GM23338 (cell line): ENCODE measurements around the gene PIRT. TPM values are rescaled to one million over a fixed set of nuclear protein-coding genes. Genes with fewer than 3 reads are reported as not detected.

ENCODE experiments used
- ATAC-seq: fragments of 200-7000 bp; cut with Tn5 transposase; 3 replicates; pipeline ENCODE4 v1.9.1; 2020
- DNase-seq: peaks from one replicate; pipeline ENCODE4 v3.0.0-alpha.2; 2015; ENCODE audit warnings: low spot score
- H2AFZ ChIP-seq: fragments of 200-600 bp; sonication (generic); 2 replicates; pipeline ENCODE4 v1.8.0; 2016; ENCODE audit warnings: antibody characterized with exemption, mild to moderate bottlenecking, moderate library complexity
- H3F3A ChIP-seq: fragments of 200-600 bp; sonication (generic); replicated peaks from 2 replicates; pipeline ENCODE4 v1.8.0; 2017; ENCODE audit warnings: antibody characterized with exemption, mixed run types, low read depth
- H3K27ac ChIP-seq: fragments of 200-600 bp; sonication (generic); 2 replicates; pipeline ENCODE4 v1.6.1; 2016; ENCODE audit warnings: low read depth
- H3K27me3 ChIP-seq: fragments of 200-600 bp; sonication (generic); 2 replicates; pipeline ENCODE4 v1.8.0; 2016; ENCODE audit warnings: mild to moderate bottlenecking, mixed run types, moderate library complexity; ENCODE audit not compliant: insufficient read depth
- H3K36me3 ChIP-seq: fragments of 200-600 bp; sonication (generic); 2 replicates; pipeline ENCODE4 v1.8.0; 2016; ENCODE audit warnings: mild to moderate bottlenecking; ENCODE audit not compliant: insufficient read depth
- H3K4me1 ChIP-seq: fragments of 200-600 bp; sonication (generic); 2 replicates; pipeline ENCODE4 v1.8.0; 2016; ENCODE audit warnings: mild to moderate bottlenecking, moderate library complexity; ENCODE audit not compliant: insufficient read depth
- H3K4me2 ChIP-seq: fragments of 200-600 bp; sonication (generic); 2 replicates; pipeline ENCODE4 v1.7.1; 2017; ENCODE audit warnings: mixed run types
- H3K4me3 ChIP-seq: fragments of 200-600 bp; sonication (generic); 2 replicates; pipeline ENCODE4 v1.6.1; 2016; ENCODE audit warnings: mixed run types
- H3K79me2 ChIP-seq: fragments of 200-600 bp; sonication (generic); replicated peaks from 2 replicates; pipeline ENCODE4 v1.8.0; 2017; ENCODE audit warnings: mild to moderate bottlenecking; ENCODE audit not compliant: insufficient read depth
- H3K9me2 ChIP-seq: fragments of 200-600 bp; sonication (generic); 2 replicates; pipeline ENCODE4 v1.8.0; 2017; ENCODE audit not compliant: insufficient read depth
- H4K20me1 ChIP-seq: fragments of 200-600 bp; sonication (generic); replicated peaks from 2 replicates; pipeline ENCODE4 v1.8.0; 2017; ENCODE audit warnings: mild to moderate bottlenecking; ENCODE audit not compliant: insufficient read depth
- H3K27ac Mint-ChIP-seq: 2 replicates; pipeline ENCODE4 v1.8.0; 2020; ENCODE audit warnings: inconsistent platforms, mild to moderate bottlenecking, moderate library complexity, mixed read lengths
- H3K27me3 Mint-ChIP-seq: 3 replicates; pipeline ENCODE4 v1.8.0; 2022; ENCODE audit warnings: low read depth, mild to moderate bottlenecking, moderate library complexity, mixed read lengths, inconsistent platforms; ENCODE audit not compliant: insufficient read depth, poor library complexity
- H3K36me3 Mint-ChIP-seq: 3 replicates; pipeline ENCODE4 v1.8.0; 2021; ENCODE audit warnings: low read depth, mild to moderate bottlenecking, inconsistent platforms, moderate library complexity, mixed read lengths
- H3K4me1 Mint-ChIP-seq: 3 replicates; pipeline ENCODE4 v1.8.0; 2020; ENCODE audit warnings: mild to moderate bottlenecking, inconsistent platforms, mixed read lengths
- H3K4me3 Mint-ChIP-seq: 3 replicates; pipeline ENCODE4 v1.8.0; 2021; ENCODE audit warnings: moderate library complexity, mild to moderate bottlenecking, inconsistent platforms, mixed read lengths
- H3K9me3 Mint-ChIP-seq: 3 replicates; pipeline ENCODE4 v1.8.0; 2020; ENCODE audit warnings: moderate library complexity, mild to moderate bottlenecking, inconsistent platforms, mixed read lengths
- CTCF ChIP-seq, 2 experiments: fragments of 200-600 bp in 1 of 2; sonication (generic) in 1 of 2; conservative IDR thresholded peaks; 2 replicates each; pipeline versions ENCODE4 v1.5.1 to v1.6.1; 2016 to 2017; ENCODE audit warnings: antibody characterized with exemption in 2 of 2, low read depth in 2 of 2, mild to moderate bottlenecking in 2 of 2, moderate library complexity in 1 of 2
- NANOG ChIP-seq: IDR thresholded peaks from 2 replicates; pipeline ENCODE4 v1.6.1; 2016; ENCODE audit warnings: antibody characterized with exemption, borderline replicate concordance
- REST ChIP-seq: IDR thresholded peaks from one replicate; pipeline ENCODE4 v1.6.1; 2018; ENCODE audit warnings: antibody characterized with exemption; ENCODE audit not compliant: unreplicated experiment
- ZNF462 ChIP-seq: fragments of 250-450 bp; sonication (Bioruptor Pico); IDR thresholded peaks from 2 replicates; pipeline ENCODE4 v1.5.0; 2020; ENCODE audit warnings: mild to moderate bottlenecking, moderate library complexity
- polyA plus RNA-seq: library from polyadenylated mRNA; unstranded; fragments of >200 nt; fragmentation: Nextera tagmentation; extraction: Ambion mirVana; gene quantifications from 2 replicates; pipeline ENCODE4 v1.2.1, GENCODE V29; 2016
- total RNA-seq: library from RNA; depleted of rRNA; stranded (reverse); fragments of >200 nt; shearing (Covaris generic); gene quantifications from 2 replicates; pipeline ENCODE4 v1.2.3, GENCODE V29; 2014

The PIRT gene
- total and polyA plus RNA-seq, 2 experiments from 2014 or later = not detected

GRCh38 chr17:10879190-10879836, 41.4 kb upstream of the PIRT start:
- Histone ChIP-seq H3K27ac (no peak overlapping the region), H3K9me2 (no peaks in the 10 kb centered on the region), H3K36me3 (no peaks in the 10 kb centered on the region), H2AFZ (no peak overlapping the region), H3K4me3 (no peak overlapping the region), H3K4me2 (no peak overlapping the region), H3K4me1 (no peaks in the 10 kb centered on the region), H3F3A (no peaks in the 10 kb centered on the region), H3K79me2 (no peaks in the 10 kb centered on the region), H4K20me1 (no peaks in the 10 kb centered on the region), H3K27me3 (no peaks in the 10 kb centered on the region)
- no peak overlapping the region for H3K4me3 Mint-ChIP-seq
- no peaks in the 10 kb centered on the region for H3K4me1 Mint-ChIP-seq
- H3K36me3 Mint-ChIP-seq = peaks cover 3% of the 10 kb centered on the region; the same call in 2 of the 3 replicates
- TF ChIP-seq REST (no peak), ZNF462 (CRISPR knock-in tag) (no peak), NANOG (no peak), CTCF (conservative IDR thresholded peaks at IDR 0.05; ENCODE audit: low read depth in 2 of 2) (peak; percentile 32 to 45; a peak in 3 of 4 replicates)
- ATAC-seq = no peak
- DNase-seq = peak; percentile 12
- H3K27me3 Mint-ChIP-seq = peaks cover 1% of the 10 kb centered on the region
- H3K9me3 Mint-ChIP-seq = peaks cover 60% of the 10 kb centered on the region
- no peak overlapping the region for H3K27ac Mint-ChIP-seq
